ENCODE results near the gene RNASEH2B.

Gene RNASEH2B

DNA sequence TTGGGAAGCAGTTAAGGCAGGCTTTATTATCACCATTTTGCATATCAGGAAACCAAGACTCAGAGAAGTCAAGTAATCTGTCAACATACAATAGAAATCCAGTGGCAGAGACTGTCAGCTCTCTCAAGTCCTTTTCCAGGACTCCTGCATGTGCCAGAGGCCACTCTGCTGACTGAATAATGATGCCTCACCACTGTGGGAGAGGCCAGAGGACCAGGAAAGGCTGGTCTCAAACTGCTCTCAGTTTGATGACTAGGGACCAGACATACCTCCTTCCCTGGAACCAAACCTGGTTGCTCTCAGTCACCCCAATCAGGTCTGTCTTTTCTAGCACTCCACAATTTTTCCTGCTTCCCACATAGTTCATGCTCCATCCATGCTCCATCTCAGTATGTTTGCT, 8.0 kb downstream of the RNASEH2B start:
- Histone ChIP-seq H3K9me3 (peaks cover 0 to 7% (median 0%) of the 10 kb centered on the region in 3 donors), H3K4me1 (peaks cover 0 to 3% (median 0%) of the 10 kb centered on the region in 4 donors), H3K27ac (no peak overlapping the region), H3K27me3 (no peaks in the 10 kb centered on the region), H3K36me3 (peaks cover 0 to 6% (median 0%) of the 10 kb centered on the region in 3 donors), H3K4me3 (no peak overlapping the region)
- intact Hi-C loops (cut with DNase I; ENCODE audit: low total_unique reads), result no loop called here
- DNase-seq, result no peak
- TF ChIP-seq, protein P1, sequence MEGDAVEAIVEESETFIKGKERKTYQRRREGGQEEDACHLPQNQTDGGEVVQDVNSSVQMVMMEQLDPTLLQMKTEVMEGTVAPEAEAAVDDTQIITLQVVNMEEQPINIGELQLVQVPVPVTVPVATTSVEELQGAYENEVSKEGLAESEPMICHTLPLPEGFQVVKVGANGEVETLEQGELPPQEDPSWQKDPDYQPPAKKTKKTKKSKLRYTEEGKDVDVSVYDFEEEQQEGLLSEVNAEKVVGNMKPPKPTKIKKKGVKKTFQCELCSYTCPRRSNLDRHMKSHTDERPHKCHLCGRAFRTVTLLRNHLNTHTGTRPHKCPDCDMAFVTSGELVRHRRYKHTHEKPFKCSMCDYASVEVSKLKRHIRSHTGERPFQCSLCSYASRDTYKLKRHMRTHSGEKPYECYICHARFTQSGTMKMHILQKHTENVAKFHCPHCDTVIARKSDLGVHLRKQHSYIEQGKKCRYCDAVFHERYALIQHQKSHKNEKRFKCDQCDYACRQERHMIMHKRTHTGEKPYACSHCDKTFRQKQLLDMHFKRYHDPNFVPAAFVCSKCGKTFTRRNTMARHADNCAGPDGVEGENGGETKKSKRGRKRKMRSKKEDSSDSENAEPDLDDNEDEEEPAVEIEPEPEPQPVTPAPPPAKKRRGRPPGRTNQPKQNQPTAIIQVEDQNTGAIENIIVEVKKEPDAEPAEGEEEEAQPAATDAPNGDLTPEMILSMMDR (IDR thresholded peaks at IDR 0.05), result no peak

DNA sequence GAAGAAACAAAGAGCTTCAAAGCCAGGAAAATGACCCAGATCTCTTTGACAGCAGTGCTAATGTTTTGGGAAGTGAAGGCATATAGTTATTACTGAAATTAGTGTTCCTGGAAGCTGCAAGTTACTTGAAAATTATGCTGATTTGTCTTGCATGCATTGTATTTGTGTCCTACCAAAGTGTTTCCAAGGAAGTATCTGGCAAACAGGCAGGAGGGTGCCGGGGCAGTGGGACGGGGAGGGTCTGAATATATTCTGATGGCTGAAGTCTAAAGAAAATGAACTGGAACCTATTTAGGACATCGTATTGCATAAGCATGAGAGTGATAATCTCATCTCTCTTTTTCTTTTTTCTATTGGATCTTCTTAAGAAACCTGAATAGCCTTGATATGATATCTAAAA, 9.0 kb downstream of the RNASEH2B start:
- Histone ChIP-seq H3K27me3 (no peaks in the 10 kb centered on the region), H3K9me3 (peaks cover 0 to 16% (median 0%) of the 10 kb centered on the region in 3 donors), H3K27ac (no peak overlapping the region), H3K4me1 (peaks cover 0 to 3% (median 0%) of the 10 kb centered on the region in 4 donors), H3K36me3 (peaks cover 0 to 7% (median 0%) of the 10 kb centered on the region in 3 donors), H3K4me3 (no peak overlapping the region)
- DNase-seq, result no peak
- TF ChIP-seq, protein P1 (IDR thresholded peaks at IDR 0.05), result no peak
- intact Hi-C loops (cut with DNase I; ENCODE audit: low total_unique reads), result no loop called here

DNA sequence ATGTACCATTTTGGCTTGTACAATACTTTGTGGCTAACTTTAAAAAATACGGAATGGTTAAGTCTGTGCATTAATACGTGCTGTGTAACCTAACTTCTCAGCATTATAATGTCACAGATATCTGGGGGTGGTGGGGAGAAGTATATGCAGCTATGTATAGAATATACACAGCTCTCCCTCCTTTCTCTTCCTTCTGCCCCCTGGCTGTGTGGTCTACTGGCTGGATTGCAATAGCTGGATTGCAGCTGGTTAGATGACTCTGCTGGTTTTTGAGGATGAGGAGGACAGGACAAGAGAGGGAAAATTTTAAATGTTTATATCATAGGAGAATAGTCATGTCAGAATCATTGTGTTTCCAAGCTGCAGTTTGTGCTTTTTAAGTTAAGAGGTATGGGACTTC, 9.7 kb downstream of the RNASEH2B start:
- Histone ChIP-seq H3K4me1 (peaks cover 0 to 3% (median 0%) of the 10 kb centered on the region in 4 donors), H3K9me3 (peaks cover 2 to 22% (median 7%) of the 10 kb centered on the region in 3 donors), H3K4me3 (no peak overlapping the region), H3K27me3 (no peaks in the 10 kb centered on the region), H3K36me3 (peaks cover 0 to 7% (median 0%) of the 10 kb centered on the region in 3 donors), H3K27ac (no peak overlapping the region)
- DNase-seq, result no peak
- TF ChIP-seq, protein P1 (IDR thresholded peaks at IDR 0.05), result no peak
- intact Hi-C loops (cut with DNase I; ENCODE audit: low total_unique reads), result no loop called here

DNA sequence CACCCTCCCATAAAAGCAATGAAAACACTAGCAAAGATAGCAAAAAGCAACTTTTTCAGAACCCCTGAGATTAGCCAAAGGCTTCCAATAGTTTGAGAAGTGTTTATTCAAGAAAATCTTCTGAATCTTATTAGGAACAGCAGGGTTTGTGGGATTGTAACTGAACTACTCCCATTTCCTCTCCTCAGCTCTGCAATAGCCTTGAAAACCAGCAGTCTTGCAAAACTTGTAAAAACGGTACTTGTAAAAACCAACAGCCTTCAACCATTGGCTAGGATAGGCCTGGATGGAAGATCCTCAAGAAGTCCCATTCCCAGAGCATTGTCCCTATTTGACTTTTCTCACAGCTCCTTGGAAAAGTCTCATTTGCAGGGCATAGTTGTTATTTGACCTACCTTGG, 12.1 kb downstream of the RNASEH2B start:
- Histone ChIP-seq H3K9me3 (peaks cover 2 to 28% (median 15%) of the 10 kb centered on the region in 3 donors), H3K4me3 (no peak overlapping the region), H3K36me3 (peaks cover 0 to 7% (median 0%) of the 10 kb centered on the region in 3 donors), H3K4me1 (peaks cover 0 to under 1% (median 0%) of the 10 kb centered on the region in 4 donors), H3K27me3 (no peaks in the 10 kb centered on the region), H3K27ac (no peak overlapping the region)
- intact Hi-C loops (cut with DNase I; ENCODE audit: low total_unique reads), result no loop called here
- no peak for DNase-seq
- TF ChIP-seq, protein P1 (IDR thresholded peaks at IDR 0.05), result no peak

DNA sequence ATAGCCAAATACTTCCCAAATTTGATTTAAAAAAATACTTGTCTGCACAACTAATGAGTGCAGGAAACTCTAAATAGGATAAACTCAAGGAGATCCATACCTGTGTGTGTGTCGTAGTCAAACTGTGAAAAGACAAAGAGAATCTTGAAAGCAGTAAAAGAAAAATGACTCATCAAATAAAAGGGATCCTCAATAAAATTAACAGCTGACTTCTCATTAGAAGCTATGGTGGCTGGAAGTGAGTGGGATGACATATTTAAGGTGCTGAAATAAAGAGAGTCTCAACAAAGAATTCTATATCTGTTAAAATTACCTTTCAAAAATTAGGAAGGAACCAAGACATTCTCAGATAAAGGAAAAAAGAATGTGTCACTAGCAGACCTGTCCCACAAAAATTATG, 13.7 kb downstream of the RNASEH2B start:
- Histone ChIP-seq H3K27ac (no peak overlapping the region), H3K4me1 (no peaks in the 10 kb centered on the region), H3K27me3 (no peaks in the 10 kb centered on the region), H3K4me3 (no peak overlapping the region), H3K36me3 (peaks cover 0 to 7% (median 0%) of the 10 kb centered on the region in 3 donors), H3K9me3 (peaks cover 2 to 28% (median 15%) of the 10 kb centered on the region in 3 donors)
- TF ChIP-seq, protein P1 (IDR thresholded peaks at IDR 0.05), result no peak
- DNase-seq, result no peak
- intact Hi-C loops (cut with DNase I; ENCODE audit: low total_unique reads), result no loop called here

DNA sequence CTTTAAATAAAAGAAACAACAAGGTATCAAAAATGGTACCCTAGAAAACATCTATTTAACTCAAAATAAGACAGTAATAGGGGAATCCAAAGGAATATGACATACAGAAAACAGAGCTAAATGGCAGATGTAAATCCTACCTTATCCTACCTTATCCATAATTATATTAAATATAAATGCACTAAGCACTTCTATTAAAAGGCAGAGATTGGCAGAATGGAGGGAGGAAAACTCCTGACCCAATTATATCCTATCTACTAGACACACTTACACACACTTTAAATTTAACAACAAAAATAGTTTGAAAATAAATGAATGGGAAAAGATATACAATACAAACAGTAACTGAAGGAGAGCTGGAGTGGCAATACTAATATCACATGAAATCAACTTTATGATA, 14.4 kb downstream of the RNASEH2B start:
- H3K4me3 ChIP-seq, result no peak overlapping the region
- H3K36me3 ChIP-seq, result peaks cover 0 to 7% (median 0%) of the 10 kb centered on the region in 3 donors
- H3K4me1 ChIP-seq, result no peaks in the 10 kb centered on the region
- H3K9me3 ChIP-seq, result peaks cover 2 to 28% (median 15%) of the 10 kb centered on the region in 3 donors
- TF ChIP-seq, protein P1 (IDR thresholded peaks at IDR 0.05), result no peak
- intact Hi-C loops (cut with DNase I; ENCODE audit: low total_unique reads), result no loop called here
- no peak for DNase-seq
- no peaks in the 10 kb centered on the region for H3K27me3 ChIP-seq
- H3K27ac ChIP-seq, result no peak overlapping the region

All from tibial artery (tissue), 4 donors.